Stimulated activated CD4-positive, alpha-beta T cell treated with anti-CD3 and anti-CD28 coated beads, Interleukin-4, amount 100 ng/mL, for 48 hours (primary cell): Measurements from ENCODE around the gene P2RY2.
"Not testable (repeated sequence)": the region's sequence is repeated elsewhere in the genome, so short reads cannot be mapped to it uniquely, and the experiment has no call there.

ENCODE experiments used
- DNase-seq, 2 donors: peaks; one replicate each; pipeline ENCODE4 v3.0.0-alpha.2; 2020; ENCODE audit warnings: low read depth in 2 of 2

P2RY2 gene

GRCh38 chr11:73227571-73228211 is 9.6 kb downstream of the P2RY2 start:
- DNase-seq, result no peak

DNA sequence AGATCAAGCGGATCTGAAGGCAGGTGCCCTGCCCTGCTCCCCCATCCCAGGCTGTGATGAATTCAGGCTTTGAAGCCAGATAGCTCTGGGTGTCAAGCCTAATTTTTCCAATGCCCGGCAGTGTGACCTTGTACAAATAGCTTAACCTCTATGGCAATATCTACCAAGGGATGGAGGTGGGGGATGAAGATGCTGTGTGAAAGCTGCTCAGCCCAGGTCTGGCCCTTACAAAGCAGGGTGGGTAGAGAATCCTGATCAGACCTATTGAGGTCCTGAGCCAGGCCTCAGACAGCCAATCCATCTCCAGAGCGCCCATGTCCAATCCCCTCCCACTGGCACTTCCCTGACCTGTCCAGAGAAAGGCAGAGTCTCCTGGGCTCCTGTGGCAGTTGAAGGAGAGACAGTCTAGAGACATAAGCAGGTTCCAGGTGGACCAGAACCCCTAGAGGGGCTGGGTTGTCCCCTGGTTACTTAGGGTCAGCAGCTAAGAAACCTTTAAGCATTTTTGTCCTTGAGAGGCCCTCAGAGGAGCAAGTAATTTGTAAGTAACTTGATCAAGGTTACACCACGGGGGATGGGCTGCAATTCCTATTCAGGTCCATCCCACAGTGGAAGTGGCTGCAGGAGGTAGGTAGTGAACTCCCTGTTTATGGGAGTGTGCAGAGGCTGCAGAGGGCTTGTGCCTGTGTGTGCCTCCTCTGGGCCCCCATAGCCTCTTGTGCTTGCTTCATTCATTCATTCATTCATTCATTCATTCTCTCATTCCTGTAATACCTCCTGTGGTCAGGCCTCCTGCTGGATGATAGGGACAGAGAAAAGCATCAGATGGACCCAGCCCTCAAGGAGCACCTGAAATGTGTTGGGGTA is 10.4 kb downstream of the P2RY2 start:
- DNase-seq, result no peak

DNA sequence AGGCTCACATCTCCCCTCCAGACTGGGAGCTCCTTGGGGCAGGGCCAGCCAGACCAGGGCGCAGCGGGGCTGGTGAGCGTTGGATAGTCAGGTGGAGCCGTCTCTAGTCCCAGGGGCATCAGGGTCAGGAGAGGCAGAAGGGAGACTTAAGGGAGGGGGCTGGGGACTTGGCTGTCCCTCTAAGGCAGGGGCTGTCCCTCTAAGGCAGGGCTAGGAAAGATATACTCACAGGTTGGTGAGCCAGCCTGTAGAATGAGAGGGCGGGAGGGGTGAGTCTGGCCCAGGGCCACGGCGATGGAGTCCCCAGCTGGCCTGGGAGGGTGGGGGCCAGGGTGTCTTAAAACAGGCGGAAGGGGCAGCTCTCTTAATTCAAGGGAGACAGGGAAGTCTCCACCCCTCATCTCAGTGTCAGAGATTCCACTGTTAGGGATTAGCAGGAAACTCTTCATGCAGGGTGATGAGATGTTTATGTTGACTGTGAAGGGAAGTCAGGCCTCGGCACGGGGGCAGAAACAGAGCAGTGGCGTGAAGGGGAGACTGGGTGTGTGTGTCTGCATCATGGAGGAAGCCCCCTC is 11.3 kb downstream of the P2RY2 start:
- DNase-seq, result no peak

DNA sequence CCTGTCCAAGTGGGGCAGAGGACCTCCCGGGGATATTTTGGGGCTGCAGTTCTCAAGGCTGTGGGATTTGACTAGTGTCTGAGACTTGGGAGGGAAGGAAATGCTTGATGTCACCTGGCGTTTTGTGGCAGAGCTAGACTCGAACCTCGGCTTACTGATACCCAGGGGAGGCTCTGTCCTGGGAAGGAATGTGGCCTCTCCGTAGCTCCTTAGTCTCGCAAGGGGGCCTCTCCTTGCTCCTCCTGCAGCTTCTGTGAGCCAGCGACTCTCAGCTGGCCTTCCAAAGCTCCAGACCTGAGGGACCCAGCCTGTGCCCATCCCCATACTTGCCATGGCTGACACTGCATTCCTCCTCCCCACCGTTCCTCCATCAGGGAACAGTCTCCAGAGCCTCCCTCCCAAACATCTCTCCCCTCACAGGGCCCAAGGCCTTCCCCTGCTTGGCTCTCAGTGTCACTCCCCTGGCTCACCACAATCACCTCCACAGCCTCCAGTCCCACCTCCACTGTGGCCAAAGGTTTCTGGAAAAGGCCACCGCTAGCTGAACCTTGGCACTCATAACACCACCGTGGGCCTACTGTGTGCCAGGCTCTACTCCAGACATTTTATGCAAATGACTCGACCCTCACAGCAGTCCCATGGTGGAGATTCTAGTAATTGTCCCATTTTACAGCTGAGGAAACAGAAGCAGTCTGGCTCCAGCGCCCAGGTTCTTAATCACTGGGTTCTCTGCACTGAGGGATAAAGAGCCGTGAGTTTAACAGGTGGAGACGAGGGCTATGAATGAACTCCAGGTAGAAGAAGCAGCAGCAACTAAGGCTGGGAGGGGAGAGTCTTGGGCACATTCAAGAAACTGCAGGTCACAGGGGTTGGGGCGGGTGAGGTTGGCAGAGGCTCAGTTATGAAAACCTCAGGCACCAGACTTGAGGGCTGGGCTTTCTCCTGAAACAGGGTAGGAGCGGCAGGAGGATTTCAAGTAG is 12.1 kb downstream of the P2RY2 start:
- DNase-seq, result no peak

- no peak for DNase-seq
These were observed 12.8 kb downstream of the P2RY2 start for GRCh38 chr11:73230931-73231330.

DNA sequence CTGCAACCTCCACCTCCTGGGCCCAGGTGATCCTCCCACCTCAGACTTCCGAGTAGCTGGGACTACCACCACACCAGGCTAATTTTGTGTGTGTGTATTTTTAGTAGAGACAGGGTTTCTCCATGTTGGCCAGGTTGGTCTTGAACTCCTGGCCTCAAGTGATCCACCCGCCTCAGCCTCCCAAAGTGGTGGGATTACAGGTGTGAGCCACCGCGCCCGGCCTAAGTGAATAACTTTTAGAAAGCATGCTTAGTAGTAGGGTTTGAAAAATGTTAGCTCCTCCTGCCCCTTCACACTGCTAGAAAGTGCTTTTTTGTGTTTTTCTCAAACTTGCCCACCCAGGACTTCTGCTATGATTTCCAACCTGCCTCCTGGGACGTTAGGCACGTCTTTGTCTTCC is 14.4 kb downstream of the P2RY2 start:
- DNase-seq, result not testable (repeated sequence)

- DNase-seq, result no peak
These were observed 15.1 kb downstream of the P2RY2 start for GRCh38 chr11:73233211-73233610.

GRCh38 chr11:73233692-73234470 is 15.8 kb downstream of the P2RY2 start:
- DNase-seq, result no peak

- no peak for DNase-seq
These were observed 16.5 kb downstream of the P2RY2 start for GRCh38 chr11:73234471-73235181.

GRCh38 chr11:73235236-73235786 is 17.2 kb downstream of the P2RY2 start:
- DNase-seq, result no peak

DNA sequence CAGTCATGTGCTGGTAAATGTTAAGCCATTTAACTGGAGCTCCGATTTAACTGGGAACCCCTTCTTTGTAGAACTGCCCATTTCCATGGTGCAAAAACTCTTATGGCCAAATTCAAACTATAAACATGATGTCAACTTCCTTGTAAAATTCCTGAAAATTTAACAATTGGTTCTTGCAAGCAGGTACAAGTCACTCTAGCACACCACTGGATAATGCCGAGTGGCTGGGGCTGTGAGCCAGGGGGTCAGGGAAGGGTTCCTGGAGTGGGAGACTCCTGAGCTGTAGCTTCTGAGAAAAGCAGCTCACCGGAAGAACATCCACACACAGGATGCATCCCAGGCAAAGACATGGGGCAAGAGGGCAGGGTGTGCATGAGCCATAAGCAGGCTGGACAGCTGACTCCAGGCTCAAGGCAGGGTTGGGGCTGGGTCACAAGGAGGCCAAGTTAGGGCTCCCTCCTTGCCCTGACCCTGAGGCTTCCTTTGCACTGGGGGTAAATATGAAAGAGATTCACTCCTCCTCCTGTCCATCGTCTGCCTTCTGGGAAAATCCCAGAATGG is 18.2 kb downstream of the P2RY2 start:
- DNase-seq, result no peak

- peak in 1 of 2 donors; percentile 36 for DNase-seq
These were observed 18.8 kb downstream of the P2RY2 start for GRCh38 chr11:73236854-73237253.

DNA sequence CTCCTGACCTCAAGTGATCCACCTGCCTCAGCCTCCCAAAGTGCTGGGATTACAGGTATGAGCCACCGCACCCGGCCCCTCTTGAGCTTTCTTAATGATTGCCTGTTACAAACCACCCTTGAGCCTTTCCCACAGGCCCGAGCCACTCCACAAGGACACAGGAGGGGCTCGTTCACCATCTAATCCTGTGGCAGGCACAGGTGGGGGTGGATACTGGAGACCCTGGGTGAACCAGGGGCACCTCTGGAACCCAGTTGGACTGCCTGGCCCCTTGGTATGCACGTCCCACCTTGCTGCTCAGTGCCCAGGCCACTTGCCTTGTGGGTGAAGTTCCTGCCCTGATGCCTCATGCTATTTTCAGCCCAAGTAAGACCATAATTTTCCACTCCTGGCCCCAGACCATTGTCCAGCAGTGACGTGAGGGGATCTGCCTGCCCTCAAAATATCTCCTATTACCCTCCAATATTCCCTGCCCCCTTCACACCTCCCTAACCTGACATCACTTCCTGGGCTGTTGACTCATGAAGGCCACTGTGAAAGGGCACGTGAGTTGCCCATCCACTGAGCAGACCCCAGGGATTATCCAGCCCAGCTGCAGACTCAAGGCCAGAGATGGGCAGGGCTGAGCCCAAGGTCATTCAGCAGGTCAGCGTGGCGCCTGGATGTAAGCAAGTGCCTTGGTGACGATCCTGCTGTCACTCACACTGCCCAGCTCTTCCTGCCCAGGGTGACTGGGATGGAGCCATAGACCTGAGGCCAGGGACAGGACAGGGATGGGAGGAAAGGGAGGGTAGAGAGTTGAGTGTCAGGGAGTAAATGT is 19.6 kb downstream of the P2RY2 start:
- DNase-seq, result no peak

- DNase-seq, result no peak
These were observed 21.0 kb downstream of the P2RY2 start for GRCh38 chr11:73239111-73239521.

DNA sequence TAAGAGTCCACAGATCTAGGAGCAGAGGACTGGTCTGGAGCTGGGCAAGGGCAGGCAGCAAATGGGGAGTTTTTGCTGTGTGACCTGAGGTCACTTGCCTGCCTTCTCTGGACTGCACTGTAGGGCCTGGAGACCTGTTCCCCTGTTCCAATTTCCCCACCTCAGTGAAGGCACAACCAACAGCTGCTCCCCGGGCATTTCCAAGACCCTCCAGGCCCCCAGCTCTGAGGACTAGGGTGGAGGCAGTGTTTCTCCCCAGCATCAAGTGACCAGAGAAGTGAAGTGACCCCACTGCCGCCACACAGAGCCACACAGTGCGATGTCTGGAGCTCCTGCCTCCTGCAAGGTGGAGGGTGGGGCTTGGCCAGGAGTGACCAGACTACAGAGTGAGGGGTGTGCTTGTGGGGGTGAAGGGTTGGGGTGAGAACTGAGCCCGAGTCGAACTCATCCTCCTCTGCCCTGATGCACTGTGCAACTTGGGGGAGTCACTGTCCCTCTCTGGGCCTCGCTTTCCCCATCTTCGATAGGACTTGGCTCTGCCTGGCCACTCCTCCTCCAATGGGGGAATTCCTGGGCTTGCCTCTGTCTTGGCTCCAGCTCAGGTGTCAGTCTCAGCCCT is 21.6 kb downstream of the P2RY2 start:
- no peak for DNase-seq

GRCh38 chr11:73240190-73240781 is 22.2 kb downstream of the P2RY2 start:
- no peak for DNase-seq

GRCh38 chr11:73241300-73241699 is 23.2 kb downstream of the P2RY2 start:
- DNase-seq, result no peak
